GM18502 (cell line): ENCODE data around the gene TMEM91.
"Not testable (repeated sequence)": the region's sequence is repeated elsewhere in the genome, so short reads cannot be mapped to it uniquely, and the experiment has no call there.

Source experiments
- ATAC-seq: cut with Tn5 transposase; IDR thresholded peaks from one replicate; pipeline ENCODE4 v1.9.1; 2021; ENCODE audit warnings: mild to moderate bottlenecking; ENCODE audit not compliant: unreplicated experiment, poor library complexity

Gene TMEM91

GRCh38 chr19:41376241-41376997, at the start of gene TMEM91:
TSS of gene TMEM91 (plus strand) at chr19:41376533. CDS start at chr19:41378310, 1,777 bp downstream.
- ATAC-seq: no peak

- ATAC-seq: no peak
Observed at GRCh38 chr19:41327076-41327575, 49.2 kb upstream of the TMEM91 start.

DNA sequence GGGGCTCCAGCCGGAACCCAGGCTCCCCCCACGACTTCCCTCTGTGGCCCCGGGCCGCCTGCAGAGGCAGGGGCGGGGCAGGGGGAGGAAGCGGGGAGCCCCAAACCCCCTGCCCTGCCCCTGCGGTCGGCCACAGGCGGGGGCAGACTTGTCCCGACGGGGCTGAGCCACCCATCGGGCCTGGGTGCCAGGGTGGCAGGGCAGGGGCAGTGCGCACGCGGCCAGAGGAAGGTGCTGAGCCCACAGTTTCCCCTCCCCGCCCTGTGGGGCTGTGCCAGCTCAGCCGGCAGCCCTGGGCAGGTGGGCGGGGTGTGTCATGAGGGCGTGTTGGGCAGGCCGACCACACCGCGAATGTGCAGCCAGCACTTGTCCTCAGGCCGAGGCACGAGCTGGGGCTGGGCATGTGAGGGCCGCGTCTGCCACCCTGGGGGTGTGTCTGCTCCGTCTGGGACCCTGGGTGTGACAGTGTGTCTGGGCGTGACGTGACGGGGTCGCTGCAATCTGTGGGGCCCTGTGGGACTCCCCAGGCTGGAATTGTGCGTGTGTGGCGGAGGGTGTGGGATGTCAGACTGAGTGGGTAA, 48.7 kb upstream of the TMEM91 start:
- peak; percentile 56 for ATAC-seq

DNA sequence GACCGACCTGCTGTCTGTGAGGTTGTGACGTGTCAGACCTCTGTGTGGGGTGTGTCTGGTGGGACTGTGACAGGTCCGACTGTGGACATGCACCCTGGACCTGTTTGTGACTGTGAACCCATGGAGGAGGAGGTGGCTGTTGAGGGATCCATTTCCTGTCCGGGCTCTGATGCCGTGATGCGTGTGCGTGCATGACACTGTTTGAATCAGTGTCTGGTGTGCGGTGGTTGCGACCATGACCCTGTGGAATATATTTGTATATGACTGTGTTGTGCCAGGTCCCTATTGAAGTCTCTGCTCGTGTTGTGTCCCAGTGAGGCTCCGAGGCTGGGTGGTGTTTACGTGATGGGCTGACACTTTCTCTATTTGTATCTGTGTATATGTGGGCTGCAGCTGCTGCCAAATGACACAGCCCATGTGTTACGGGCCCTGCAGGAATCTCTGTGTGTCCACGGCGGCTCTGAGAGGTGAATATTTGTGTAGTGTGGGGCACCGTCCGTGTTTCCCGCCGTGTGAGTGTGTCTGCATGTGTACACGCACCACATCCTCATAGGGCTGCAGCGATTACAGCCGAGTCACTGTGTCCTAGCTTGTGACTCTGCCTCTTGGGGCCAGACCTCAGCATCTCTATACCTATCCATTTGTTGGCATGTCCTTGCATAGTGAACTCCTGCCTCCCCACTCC, 48.0 kb upstream of the TMEM91 start:
- peak; percentile 6 for ATAC-seq

GRCh38 chr19:41328842-41329225, 47.5 kb upstream of the TMEM91 start:
- no peak for ATAC-seq

- no peak for ATAC-seq
Observed at GRCh38 chr19:41330481-41330880, 45.9 kb upstream of the TMEM91 start.

- no peak for ATAC-seq
Observed at GRCh38 chr19:41330946-41331678, 45.2 kb upstream of the TMEM91 start.

DNA sequence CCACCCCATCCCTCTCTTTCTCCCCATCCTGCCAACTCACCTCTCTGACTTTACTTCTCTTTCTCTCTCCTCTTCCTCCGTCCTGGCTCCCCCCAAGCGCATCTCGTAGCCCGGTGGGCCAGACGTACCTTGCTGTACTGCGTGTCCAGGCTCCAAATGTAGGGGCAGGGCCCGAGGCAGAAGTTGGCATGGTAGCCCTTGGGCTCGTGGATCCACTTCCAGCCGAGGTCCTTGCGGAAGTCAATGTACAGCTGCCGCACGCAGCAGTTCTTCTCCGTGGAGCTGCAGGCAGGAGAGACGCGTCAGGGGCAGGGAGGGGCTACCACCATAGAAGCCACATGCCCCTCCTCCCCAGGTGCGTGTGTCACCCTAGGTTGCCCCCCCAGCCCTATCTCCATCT, 44.3 kb upstream of the TMEM91 start:
- ATAC-seq: no peak

- ATAC-seq: no peak
Observed at GRCh38 chr19:41332468-41332867, 43.9 kb upstream of the TMEM91 start.

- ATAC-seq: no peak
Observed at GRCh38 chr19:41334793-41335192, 41.5 kb upstream of the TMEM91 start.

- no peak for ATAC-seq
Observed at GRCh38 chr19:41335467-41335866, 40.9 kb upstream of the TMEM91 start.

DNA sequence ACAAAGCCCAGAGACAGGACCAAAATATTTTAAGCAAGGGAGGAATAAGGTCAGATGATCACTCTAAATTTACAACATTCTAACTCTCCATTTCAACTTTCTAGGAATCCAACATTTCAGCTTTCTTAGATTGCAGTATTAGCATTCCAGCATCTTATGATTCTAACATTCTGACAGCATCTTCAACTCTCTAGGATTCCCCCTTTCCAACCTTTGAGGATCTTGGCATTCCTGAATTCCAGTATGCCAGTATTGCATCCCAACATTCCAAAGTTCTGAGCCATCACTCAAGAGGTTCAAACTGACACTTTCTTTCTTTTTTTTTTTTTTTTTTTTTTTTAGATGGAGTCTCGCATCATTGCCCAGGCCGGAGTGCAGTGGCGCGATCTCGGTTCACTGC, 36.4 kb upstream of the TMEM91 start:
- ATAC-seq: no peak

GRCh38 chr19:41341669-41342490, 34.5 kb upstream of the TMEM91 start:
- ATAC-seq: no peak

DNA sequence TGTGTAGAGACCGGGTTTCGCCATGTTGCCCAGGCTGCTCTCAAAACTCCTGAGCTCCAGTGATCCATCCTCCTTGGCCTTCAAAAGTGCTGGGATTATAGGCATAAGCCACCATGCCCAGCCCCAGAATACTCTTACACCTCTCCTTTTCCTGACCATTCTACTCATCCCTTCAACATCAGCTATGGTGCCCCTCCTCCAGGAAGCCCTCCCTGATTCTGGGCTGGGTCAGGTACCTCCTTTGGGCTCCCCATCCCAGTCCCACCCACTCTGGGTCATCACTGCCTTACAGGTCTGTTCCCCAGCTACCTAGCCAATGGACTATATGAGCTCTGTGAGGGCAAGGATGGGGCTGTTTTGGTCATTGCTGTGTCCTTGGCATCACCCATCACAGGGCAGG, 32.2 kb upstream of the TMEM91 start:
- no peak for ATAC-seq

GRCh38 chr19:41346916-41347315, 29.4 kb upstream of the TMEM91 start:
- ATAC-seq: not testable (repeated sequence)

- peak; percentile 11 for ATAC-seq
Observed at GRCh38 chr19:41350735-41351338, 25.5 kb upstream of the TMEM91 start.

DNA sequence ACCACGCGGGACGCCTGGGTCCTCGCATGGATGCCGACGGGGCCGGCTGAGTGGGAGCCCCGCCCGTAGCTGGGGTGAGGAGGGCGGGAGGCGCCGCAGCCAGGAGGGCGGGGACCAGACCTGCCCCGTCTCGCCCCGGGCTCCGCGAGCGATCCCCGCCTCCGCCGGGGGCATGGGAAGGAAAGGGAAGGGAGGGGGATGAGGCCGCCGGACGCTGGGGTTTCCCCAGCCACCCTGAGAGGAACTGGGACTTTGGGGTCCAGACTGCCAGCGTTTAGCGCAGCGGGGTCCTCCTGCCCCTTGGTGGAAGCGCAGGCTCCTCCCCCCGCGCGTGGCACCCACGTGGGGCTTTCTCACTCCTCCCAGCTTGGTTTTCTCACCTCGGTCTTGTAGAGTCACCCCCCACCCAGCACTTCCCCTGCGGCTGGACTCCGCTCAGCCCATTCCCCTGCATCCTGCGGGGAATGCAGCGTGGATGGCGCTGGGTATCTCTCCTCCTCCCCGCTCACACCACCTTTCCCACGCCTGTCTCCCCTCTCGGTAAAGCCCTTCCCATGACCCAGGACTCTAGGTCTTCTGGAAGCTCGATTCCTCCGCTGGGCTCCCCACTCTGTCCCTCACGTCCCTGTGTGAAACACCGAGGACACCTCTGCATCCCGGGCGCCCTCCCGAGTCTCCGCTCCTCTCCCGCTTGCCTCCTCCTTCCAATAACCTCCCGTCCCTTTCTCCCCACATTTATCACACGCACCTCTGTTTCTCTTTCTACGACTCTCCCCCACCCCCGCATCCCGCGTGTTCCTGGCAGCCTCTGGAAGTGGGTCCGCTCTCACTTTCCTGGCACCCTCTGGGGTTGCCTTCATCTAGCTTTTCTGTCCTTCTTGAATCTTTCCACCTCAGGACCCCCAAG, 24.7 kb upstream of the TMEM91 start:
- peak; percentile 44 for ATAC-seq

DNA sequence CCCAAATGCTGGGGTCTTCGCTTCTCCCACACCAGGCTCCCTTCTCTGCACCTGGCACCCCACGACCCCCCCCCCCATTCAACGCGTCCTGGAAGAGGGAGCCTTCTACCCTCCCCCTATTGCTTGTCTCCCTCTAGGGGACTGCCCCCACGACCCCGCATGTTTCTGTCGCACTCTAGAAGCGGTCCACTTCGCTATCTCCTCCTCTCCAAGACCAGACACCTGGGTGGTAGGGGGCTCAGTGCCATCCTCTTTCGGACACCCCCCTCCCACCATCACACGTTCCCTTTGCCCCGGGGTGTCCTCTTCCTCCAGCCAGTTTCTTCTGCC, 24.1 kb upstream of the TMEM91 start:
- ATAC-seq: no peak
